ENCODE data around the gene ERBIN.

GRCh38 chr5:65989158-65989557 lies 62.8 kb downstream of the ERBIN start:
- TF ChIP-seq CTCF (IDR thresholded peaks at IDR 0.05) (no peak), POLR2A (IDR thresholded peaks at IDR 0.05) (no peak)

All from esophagus squamous epithelium (tissue), 4 donors.